ENCODE data around the gene TBX22.

Gene TBX22

GRCh38 chrX:80014141-80014940, at the start of gene TBX22:
TBX22 (plus strand) TSS chrX:80014753; CDS start chrX:80022270, 7,517 bp downstream.
- no peaks in the 10 kb centered on the region for H3K4me1 ChIP-seq (ENCODE audit: insufficient read depth, poor library complexity, severe bottlenecking)
- H3K9me3 ChIP-seq (ENCODE audit: severe bottlenecking) = no peaks in the 10 kb centered on the region
- H3K4me3 ChIP-seq (ENCODE audit: severe bottlenecking) = no peak within 1 kb of the TSS
- no peaks in the 10 kb centered on the region for H3K36me3 ChIP-seq (ENCODE audit: low read depth)
- DNase-seq (ENCODE audit: low spot score) (no peak), ATAC-seq (ENCODE audit: low read depth) (no peak)
- no peak within 1 kb of the TSS for H3K27ac ChIP-seq (ENCODE audit: poor library complexity, severe bottlenecking)
- H3K27me3 ChIP-seq (ENCODE audit: insufficient read depth, poor library complexity, severe bottlenecking) = no peaks in the 10 kb centered on the region
- TF ChIP-seq, protein P1, sequence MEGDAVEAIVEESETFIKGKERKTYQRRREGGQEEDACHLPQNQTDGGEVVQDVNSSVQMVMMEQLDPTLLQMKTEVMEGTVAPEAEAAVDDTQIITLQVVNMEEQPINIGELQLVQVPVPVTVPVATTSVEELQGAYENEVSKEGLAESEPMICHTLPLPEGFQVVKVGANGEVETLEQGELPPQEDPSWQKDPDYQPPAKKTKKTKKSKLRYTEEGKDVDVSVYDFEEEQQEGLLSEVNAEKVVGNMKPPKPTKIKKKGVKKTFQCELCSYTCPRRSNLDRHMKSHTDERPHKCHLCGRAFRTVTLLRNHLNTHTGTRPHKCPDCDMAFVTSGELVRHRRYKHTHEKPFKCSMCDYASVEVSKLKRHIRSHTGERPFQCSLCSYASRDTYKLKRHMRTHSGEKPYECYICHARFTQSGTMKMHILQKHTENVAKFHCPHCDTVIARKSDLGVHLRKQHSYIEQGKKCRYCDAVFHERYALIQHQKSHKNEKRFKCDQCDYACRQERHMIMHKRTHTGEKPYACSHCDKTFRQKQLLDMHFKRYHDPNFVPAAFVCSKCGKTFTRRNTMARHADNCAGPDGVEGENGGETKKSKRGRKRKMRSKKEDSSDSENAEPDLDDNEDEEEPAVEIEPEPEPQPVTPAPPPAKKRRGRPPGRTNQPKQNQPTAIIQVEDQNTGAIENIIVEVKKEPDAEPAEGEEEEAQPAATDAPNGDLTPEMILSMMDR (IDR thresholded peaks at IDR 0.05; ENCODE audit: poor library complexity, severe bottlenecking) = no peak

DNA sequence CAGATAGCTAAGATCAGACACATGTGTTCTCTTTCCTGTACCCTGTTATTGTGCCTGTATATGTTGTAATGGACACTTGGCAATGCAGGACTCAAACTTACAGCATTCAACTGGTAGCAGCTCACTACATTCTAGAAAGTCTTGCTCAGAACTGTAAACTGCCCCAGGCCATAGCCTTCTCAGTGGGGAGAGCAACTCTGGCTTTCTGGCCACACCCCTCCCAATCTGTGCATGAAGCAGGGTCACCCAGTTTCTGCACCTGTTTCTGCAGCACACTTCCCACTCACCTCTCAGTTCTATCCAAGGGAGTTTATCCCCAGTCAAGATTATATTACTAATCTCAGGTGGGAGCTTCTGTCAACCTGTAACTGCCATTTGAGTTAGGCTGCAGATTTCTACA, 38.9 kb upstream of the TBX22 start:
- Histone ChIP-seq H3K27ac (ENCODE audit: poor library complexity, severe bottlenecking) (no peak overlapping the region), H3K9me3 (ENCODE audit: severe bottlenecking) (no peaks in the 10 kb centered on the region), H3K4me1 (ENCODE audit: insufficient read depth, poor library complexity, severe bottlenecking) (no peaks in the 10 kb centered on the region), H3K4me3 (ENCODE audit: severe bottlenecking) (no peak overlapping the region), H3K27me3 (ENCODE audit: insufficient read depth, poor library complexity, severe bottlenecking) (no peaks in the 10 kb centered on the region), H3K36me3 (ENCODE audit: low read depth) (no peaks in the 10 kb centered on the region)
- TF ChIP-seq, protein P1 (IDR thresholded peaks at IDR 0.05; ENCODE audit: poor library complexity, severe bottlenecking) = no peak
- DNase-seq (ENCODE audit: low spot score) = no peak
- no peak for ATAC-seq (ENCODE audit: low read depth)

DNA sequence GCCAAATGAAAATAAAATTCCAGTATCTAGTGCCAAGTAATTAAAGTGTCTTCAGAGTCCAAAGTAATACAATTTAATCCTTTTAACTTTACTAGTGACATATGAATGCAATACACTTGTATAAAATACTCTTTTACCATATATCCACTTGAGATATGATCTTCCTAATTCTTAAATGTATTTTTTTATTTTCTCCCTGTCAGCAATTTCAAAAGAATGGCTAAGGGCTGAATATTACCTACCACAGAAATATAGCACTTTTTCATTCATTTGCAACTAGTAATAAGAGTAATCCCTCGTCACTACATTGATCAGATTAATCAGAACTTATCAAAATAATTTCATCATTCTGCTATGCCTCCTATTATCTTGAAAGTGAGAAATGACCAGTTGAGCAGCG, 10.1 kb upstream of the TBX22 start:
- ATAC-seq (ENCODE audit: low read depth) = no peak

GRCh38 chrX:80011522-80011921, 3.0 kb upstream of the TBX22 start:
- no peaks in the 10 kb centered on the region for H3K36me3 ChIP-seq (ENCODE audit: low read depth)
- H3K27ac ChIP-seq (ENCODE audit: poor library complexity, severe bottlenecking) = no peak overlapping the region
- DNase-seq (ENCODE audit: low spot score) (no peak), ATAC-seq (ENCODE audit: low read depth) (no peak)
- TF ChIP-seq, protein P1 (IDR thresholded peaks at IDR 0.05; ENCODE audit: poor library complexity, severe bottlenecking) = no peak
- H3K4me1 ChIP-seq (ENCODE audit: insufficient read depth, poor library complexity, severe bottlenecking) = no peaks in the 10 kb centered on the region
- no peak overlapping the region for H3K4me3 ChIP-seq (ENCODE audit: severe bottlenecking)
- H3K9me3 ChIP-seq (ENCODE audit: severe bottlenecking) = no peaks in the 10 kb centered on the region
- H3K27me3 ChIP-seq (ENCODE audit: insufficient read depth, poor library complexity, severe bottlenecking) = no peaks in the 10 kb centered on the region

More for the DNA sequence above, 10.1 kb upstream of the TBX22 start:
- Histone ChIP-seq H3K9me3 (ENCODE audit: severe bottlenecking) (no peaks in the 10 kb centered on the region), H3K4me1 (ENCODE audit: insufficient read depth, poor library complexity, severe bottlenecking) (no peaks in the 10 kb centered on the region), H3K36me3 (ENCODE audit: low read depth) (no peaks in the 10 kb centered on the region), H3K27ac (ENCODE audit: poor library complexity, severe bottlenecking) (no peak overlapping the region), H3K4me3 (ENCODE audit: severe bottlenecking) (no peak overlapping the region), H3K27me3 (ENCODE audit: insufficient read depth, poor library complexity, severe bottlenecking) (no peaks in the 10 kb centered on the region)
- DNase-seq (ENCODE audit: low spot score) = no peak
- TF ChIP-seq, protein P1 (IDR thresholded peaks at IDR 0.05; ENCODE audit: poor library complexity, severe bottlenecking) = no peak

DNA sequence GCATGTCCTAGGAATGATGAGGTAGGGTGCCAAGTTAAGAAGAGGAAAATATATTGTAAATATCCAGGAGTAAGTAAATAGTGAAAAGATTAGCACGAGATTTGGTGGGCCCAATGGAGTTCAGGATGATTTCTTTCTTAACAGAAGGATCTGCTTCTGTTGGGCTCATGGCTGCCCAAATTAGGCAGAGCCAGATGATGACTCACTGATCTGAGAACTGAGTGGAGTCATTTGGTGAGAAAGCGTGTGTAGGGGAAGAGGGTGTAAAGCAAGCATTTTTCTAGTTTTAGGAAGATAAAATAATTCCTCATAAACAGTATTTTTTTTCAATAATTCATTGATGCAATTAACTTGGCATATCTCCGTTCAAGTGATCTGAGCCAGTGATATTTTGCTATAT, 1.6 kb downstream of the TBX22 start:
- TF ChIP-seq, protein P1 (IDR thresholded peaks at IDR 0.05; ENCODE audit: poor library complexity, severe bottlenecking) = no peak
- no peaks in the 10 kb centered on the region for H3K27me3 ChIP-seq (ENCODE audit: insufficient read depth, poor library complexity, severe bottlenecking)
- no peak for ATAC-seq (ENCODE audit: low read depth)

More for the DNA sequence above, 1.6 kb downstream of the TBX22 start:
- H3K4me3 ChIP-seq (ENCODE audit: severe bottlenecking) = no peak overlapping the region
- H3K36me3 ChIP-seq (ENCODE audit: low read depth) = no peaks in the 10 kb centered on the region
- no peak overlapping the region for H3K27ac ChIP-seq (ENCODE audit: poor library complexity, severe bottlenecking)
- no peaks in the 10 kb centered on the region for H3K9me3 ChIP-seq (ENCODE audit: severe bottlenecking)
- no peak for DNase-seq (ENCODE audit: low spot score)
- no peaks in the 10 kb centered on the region for H3K4me1 ChIP-seq (ENCODE audit: insufficient read depth, poor library complexity, severe bottlenecking)

Data from RWPE2 (cell line).